GM15510 (cell line): ENCODE data around the gene RBMS3.

Source experiments
- POLR2A ChIP-seq: IDR thresholded peaks from 3 replicates; pipeline ENCODE4 v1.6.1; 2011; ENCODE audit warnings: borderline replicate concordance; ENCODE audit not compliant: insufficient read length; ENCODE audit errors: extremely low read depth

Gene RBMS3

DNA sequence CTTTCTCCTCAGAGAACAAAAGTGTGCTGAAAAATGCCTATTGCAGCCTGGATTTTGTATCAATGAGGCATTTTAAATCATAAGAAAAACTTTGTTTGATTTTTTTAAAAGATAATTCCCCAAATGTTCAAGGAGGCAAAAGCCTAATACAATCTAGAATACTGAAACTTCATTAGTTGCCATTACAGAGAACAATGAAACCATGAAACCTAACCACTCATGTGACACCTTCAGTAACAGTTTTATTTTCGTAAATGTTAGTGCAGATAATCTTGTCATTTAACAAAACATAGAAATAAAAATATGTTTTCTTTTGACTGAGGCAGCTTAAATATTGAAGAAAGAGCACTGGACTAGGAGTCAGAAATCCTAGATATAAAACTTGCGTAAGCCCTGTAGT, 655.9 kb downstream of the RBMS3 start:
- TF ChIP-seq POLR2A: no peak

- TF ChIP-seq POLR2A: no peak
Observed at GRCh38 chr3:29937185-29937584, 656.3 kb downstream of the RBMS3 start.

DNA sequence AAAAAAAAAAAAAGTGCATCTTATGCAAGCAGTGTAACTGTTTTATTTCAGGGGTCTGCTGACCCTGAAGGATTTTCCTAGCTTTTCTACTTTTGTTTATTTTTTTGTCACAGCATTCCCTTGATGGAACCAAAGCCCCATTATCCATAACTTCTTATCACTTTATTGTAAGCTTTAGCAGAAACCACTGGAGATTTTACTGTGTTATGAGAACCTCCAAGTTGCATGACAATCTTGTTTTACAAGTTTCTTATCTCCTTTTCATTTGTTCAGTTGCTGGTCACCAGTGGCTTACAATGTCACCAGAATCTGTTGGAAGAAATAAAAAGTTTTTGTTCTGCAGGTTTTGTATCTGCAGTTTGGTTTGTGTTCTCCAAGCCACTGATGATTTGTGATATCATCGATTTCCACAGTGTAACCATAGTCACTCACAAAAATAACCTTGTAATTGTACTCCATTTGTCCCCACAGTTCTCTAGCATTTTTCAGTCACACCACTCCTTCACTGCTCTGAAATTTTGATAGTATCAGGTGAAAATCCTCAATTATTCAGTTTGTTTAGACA, 660.0 kb downstream of the RBMS3 start:
- no peak for TF ChIP-seq POLR2A

GRCh38 chr3:29942297-29942696, 661.4 kb downstream of the RBMS3 start:
- TF ChIP-seq POLR2A: no peak

GRCh38 chr3:29949131-29949530, 668.3 kb downstream of the RBMS3 start:
- TF ChIP-seq POLR2A: no peak

DNA sequence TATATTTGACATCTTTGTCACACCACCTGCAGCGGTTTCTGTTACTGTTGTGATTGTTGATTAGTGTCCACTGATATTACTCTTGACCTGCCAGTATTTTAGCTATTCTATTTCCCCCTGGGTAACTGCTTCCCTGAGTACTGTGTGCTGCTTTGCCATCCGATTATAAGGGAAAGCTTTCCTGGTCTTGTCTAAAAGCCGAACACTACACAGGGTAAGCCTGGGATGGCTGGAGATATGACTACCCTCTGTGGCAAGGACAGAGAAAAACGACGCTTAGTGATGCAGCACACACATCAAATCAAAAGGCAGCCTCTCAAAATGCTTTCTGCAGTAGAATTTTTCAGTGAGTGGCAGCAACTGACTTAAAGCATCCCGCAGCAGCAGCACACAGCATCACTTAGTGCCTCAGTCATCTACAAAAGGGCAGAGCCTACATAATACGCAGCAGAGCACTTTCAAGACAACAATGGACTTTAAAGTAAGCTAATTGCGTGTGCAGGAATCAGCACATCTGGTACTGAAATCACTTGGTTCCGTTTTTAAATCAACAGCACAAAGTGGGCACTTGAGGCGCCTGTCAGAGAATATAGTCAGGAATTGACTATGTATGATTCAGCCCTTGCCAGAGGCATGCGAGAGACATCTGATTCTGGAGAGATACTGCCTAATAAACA, 669.2 kb downstream of the RBMS3 start:
- no peak for TF ChIP-seq POLR2A

- no peak for TF ChIP-seq POLR2A
Observed at GRCh38 chr3:29952431-29952830, 671.6 kb downstream of the RBMS3 start.

DNA sequence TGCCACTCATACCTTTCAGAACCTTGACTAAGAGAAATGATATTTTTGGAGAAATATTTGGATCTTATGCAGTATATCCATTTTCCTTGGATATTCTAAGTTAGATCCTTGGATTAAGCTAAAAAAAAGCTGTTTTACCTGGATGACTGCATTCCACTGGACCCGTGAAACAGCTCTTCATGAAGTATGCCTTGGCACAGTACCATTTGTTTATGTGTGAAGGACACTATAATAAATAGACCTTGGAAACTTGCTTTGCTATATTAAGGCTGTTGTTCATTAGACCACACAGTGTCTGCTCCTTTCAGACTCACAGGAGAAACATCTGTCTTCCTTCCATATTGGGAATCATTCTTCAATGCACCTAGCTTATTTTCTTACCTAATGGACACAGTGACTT, 674.5 kb downstream of the RBMS3 start:
- TF ChIP-seq POLR2A: no peak

GRCh38 chr3:29958816-29959215, 677.9 kb downstream of the RBMS3 start:
- no peak for TF ChIP-seq POLR2A

DNA sequence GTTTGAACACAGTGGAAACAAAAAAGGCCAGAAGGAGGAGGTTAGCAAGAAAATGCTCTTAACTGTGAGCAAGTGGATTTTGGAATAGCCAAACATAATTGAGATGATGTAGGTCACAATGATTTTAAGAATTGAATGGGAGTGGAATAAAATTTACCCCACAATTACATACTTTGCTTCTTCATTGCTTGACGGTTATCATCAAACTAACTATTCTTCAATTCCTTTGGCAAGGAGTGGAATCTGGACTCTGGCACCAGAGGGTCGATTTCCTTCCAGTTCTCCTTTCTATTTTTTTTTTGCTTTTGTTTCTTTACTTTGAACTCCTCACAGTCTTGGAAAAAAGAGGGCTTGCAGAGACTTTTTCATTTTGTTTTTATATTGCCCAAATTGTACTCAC, 691.0 kb downstream of the RBMS3 start:
- TF ChIP-seq POLR2A: no peak

GRCh38 chr3:29972320-29972993, 691.6 kb downstream of the RBMS3 start:
- no peak for TF ChIP-seq POLR2A

GRCh38 chr3:29973763-29974162, 692.9 kb downstream of the RBMS3 start:
- TF ChIP-seq POLR2A: no peak

DNA sequence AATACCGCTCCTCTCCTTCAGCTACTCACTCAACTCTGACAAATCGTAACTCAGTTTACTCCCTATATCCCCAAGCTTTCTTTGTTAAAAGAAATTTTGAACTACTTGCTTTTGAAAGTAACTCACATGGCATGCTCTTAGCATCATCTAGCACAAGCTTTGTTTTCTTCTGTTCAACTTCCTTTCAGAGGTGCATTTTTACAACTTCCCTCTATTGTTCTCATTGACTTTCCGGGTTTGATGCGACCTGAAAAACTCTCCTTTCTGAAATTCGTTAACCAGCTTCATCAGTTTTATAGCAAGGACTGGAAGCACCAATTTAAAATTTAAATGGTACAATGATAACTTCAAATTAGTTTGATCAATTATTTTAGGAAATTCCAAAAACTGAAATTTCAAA, 696.0 kb downstream of the RBMS3 start:
- no peak for TF ChIP-seq POLR2A

GRCh38 chr3:29977360-29977759, 696.5 kb downstream of the RBMS3 start:
- TF ChIP-seq POLR2A: no peak

GRCh38 chr3:29978036-29978435, 697.2 kb downstream of the RBMS3 start:
- no peak for TF ChIP-seq POLR2A

- TF ChIP-seq POLR2A: no peak
Observed at GRCh38 chr3:29991198-29991597, 710.3 kb downstream of the RBMS3 start.

DNA sequence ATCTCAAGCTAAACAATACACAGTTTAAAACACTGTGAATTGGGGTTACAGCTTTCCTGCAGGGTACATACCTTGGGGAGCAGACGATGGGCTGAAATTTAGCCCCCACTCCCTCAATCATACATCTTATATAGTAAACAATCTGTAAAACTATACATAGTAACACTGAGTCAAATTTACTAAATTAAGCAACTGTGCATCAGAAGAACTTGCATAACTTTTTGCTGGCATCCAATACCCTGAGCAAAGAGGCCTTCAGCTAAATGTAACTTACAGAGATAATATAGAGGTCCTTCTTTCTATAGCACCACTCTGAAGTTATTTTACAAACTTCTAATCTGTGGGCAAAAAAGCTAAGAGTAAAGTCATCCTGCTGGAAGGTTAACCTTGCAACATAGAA, 721.9 kb downstream of the RBMS3 start:
- TF ChIP-seq POLR2A: no peak

- TF ChIP-seq POLR2A: no peak
Observed at GRCh38 chr3:30003741-30004140, 722.9 kb downstream of the RBMS3 start.
